CD14-positive monocyte (primary cell): ENCODE measurements around the gene PCDHA8. TPM values are rescaled to one million over a fixed set of nuclear protein-coding genes. Genes with fewer than 3 reads are reported as not detected.
A peak's percentile ranks its signal among the peaks of the same experiment; 100 is the strongest.

Experiments
- DNase-seq, 3 donors: peaks; one replicate each; pipeline ENCODE4 v3.0.0-alpha.2; 2011 to 2022
- H2AFZ ChIP-seq: 2 replicates; pipeline ENCODE4 v1.6.0; 2012; ENCODE audit warnings: mild to moderate bottlenecking, low read depth, low read length, inconsistent platforms; ENCODE audit not compliant: insufficient read depth, poor library complexity, severe bottlenecking
- H3K27ac ChIP-seq, 2 donors: 1 replicate in 1 of 2; 2 replicates in 1 of 2; pipeline ENCODE4 v1.5.1; 2012 to 2013; ENCODE audit warnings: low read length in 2 of 2, control low read depth in 1 of 2, inconsistent platforms in 1 of 2, low read depth in 1 of 2, mild to moderate bottlenecking in 1 of 2
- H3K27me3 ChIP-seq, 2 donors: one replicate each; pipeline versions ENCODE4 v1.6.0 to v1.6.1; 2011 to 2013; ENCODE audit warnings: low read length in 2 of 2; ENCODE audit not compliant: control insufficient read depth in 2 of 2, insufficient read depth in 2 of 2
- H3K36me3 ChIP-seq, 2 donors: replicated peaks in 1 of 2; 1 replicate in 1 of 2; 2 replicates in 1 of 2; pipeline versions ENCODE4 v1.5.1 to v1.6.1; 2012 to 2013; ENCODE audit warnings: low read length in 2 of 2, control low read depth in 1 of 2, inconsistent platforms in 1 of 2, mild to moderate bottlenecking in 1 of 2; ENCODE audit not compliant: insufficient read depth in 2 of 2, control insufficient read depth in 1 of 2
- H3K4me1 ChIP-seq, 2 donors: 1 replicate in 1 of 2; 2 replicates in 1 of 2; pipeline versions ENCODE4 v1.5.1 to v1.6.1; 2012 to 2013; ENCODE audit warnings: low read length in 2 of 2, control low read depth in 1 of 2, inconsistent platforms in 1 of 2, mild to moderate bottlenecking in 1 of 2, moderate library complexity in 1 of 2; ENCODE audit not compliant: insufficient read depth in 2 of 2, control insufficient read depth in 1 of 2
- H3K4me2 ChIP-seq: replicated peaks from 2 replicates; pipeline ENCODE3; 2012; ENCODE audit warnings: low read length, moderate library complexity, mild to moderate bottlenecking; ENCODE audit not compliant: poor library complexity, severe bottlenecking; ENCODE audit errors: extremely low read depth
- H3K4me3 ChIP-seq, 3 experiments: fragments of 200-600 bp in 1 of 3; sonication (generic) in 1 of 3; replicated peaks in 1 of 3; 1 replicate in 2 of 3; 2 replicates in 1 of 3; pipeline ENCODE4 v1.5.1; 2011 to 2013; ENCODE audit warnings: low read length in 3 of 3, mild to moderate bottlenecking in 3 of 3, control low read depth in 2 of 3, low read depth in 2 of 3, inconsistent platforms in 1 of 3, moderate library complexity in 1 of 3
- H3K79me2 ChIP-seq: 2 replicates; pipeline ENCODE4 v1.6.0; 2012; ENCODE audit warnings: mild to moderate bottlenecking, control low read depth, inconsistent platforms, low read length, moderate library complexity; ENCODE audit not compliant: insufficient read depth
- H3K9ac ChIP-seq: 2 replicates; pipeline ENCODE4 v1.6.0; 2017; ENCODE audit warnings: low read length, mild to moderate bottlenecking; ENCODE audit not compliant: insufficient read depth, poor library complexity, severe bottlenecking
- H3K9me3 ChIP-seq, 2 donors: replicated peaks in 1 of 2; 1 replicate in 1 of 2; 2 replicates in 1 of 2; pipeline versions ENCODE4 v1.5.1 to v1.6.1; 2012 to 2013; ENCODE audit warnings: low read length in 2 of 2, control low read depth in 1 of 2; ENCODE audit not compliant: control insufficient read depth in 1 of 2, insufficient read depth in 1 of 2
- H4K20me1 ChIP-seq: 2 replicates; pipeline ENCODE4 v1.6.0; 2012; ENCODE audit warnings: mild to moderate bottlenecking, low read length, control low read depth, moderate library complexity; ENCODE audit not compliant: insufficient read depth
- H3K27ac Mint-ChIP-seq, 7 donors: one replicate each; pipeline ENCODE4 v1.8.0; 2020; ENCODE audit warnings: mild to moderate bottlenecking in 7 of 7, mixed read lengths in 7 of 7, moderate library complexity in 6 of 7, inconsistent platforms in 2 of 7
- H3K27me3 Mint-ChIP-seq, 3 donors: one replicate each; pipeline ENCODE4 v1.8.0; 2021 to 2022; ENCODE audit warnings: low read depth in 3 of 3, mild to moderate bottlenecking in 3 of 3, mixed read lengths in 3 of 3, moderate library complexity in 3 of 3, inconsistent platforms in 1 of 3
- H3K36me3 Mint-ChIP-seq, 2 donors: one replicate each; pipeline ENCODE4 v1.8.0; 2020; ENCODE audit warnings: mixed read lengths in 2 of 2, inconsistent platforms in 1 of 2, mild to moderate bottlenecking in 1 of 2
- H3K4me1 Mint-ChIP-seq: one replicate; pipeline ENCODE4 v1.8.0; 2020; ENCODE audit warnings: mild to moderate bottlenecking, mixed read lengths
- H3K4me3 Mint-ChIP-seq, 2 donors: one replicate each; pipeline ENCODE4 v1.8.0; 2020; ENCODE audit warnings: mild to moderate bottlenecking in 2 of 2, mixed read lengths in 2 of 2, moderate library complexity in 1 of 2
- H3K9me3 Mint-ChIP-seq, 7 donors: one replicate each; pipeline ENCODE4 v1.8.0; 2020 to 2022; ENCODE audit warnings: mixed read lengths in 7 of 7, mild to moderate bottlenecking in 6 of 7, moderate library complexity in 6 of 7, inconsistent platforms in 2 of 7
- CTCF ChIP-seq: fragments of 200-600 bp; IDR thresholded peaks from one replicate; pipeline ENCODE4 v1.8.0; 2022; ENCODE audit warnings: antibody characterized with exemption, mild to moderate bottlenecking
- WGBS: methylation state at CpG from one replicate; pipeline ENCODE4 v1.1.5; 2013; ENCODE audit warnings: missing lambda C conversion rate; ENCODE audit not compliant: insufficient coverage; 5-methylcytosine and 5-hydroxymethylcytosine counted together
- intact Hi-C, 2 donors: fragments of 100-400 bp; cut with micrococcal nuclease; formaldehyde crosslinking; loops; one replicate each; pipeline versions ENCODE4 v1.15.0 to v1.15.1; 2023
- polyA plus RNA-seq, 3 donors: library from polyadenylated mRNA; depleted of rRNA in 1 of 3; unstranded in 2 of 3; stranded (reverse) in 1 of 3; fragments of 300-500 nt in 2 of 3; fragments of >200 nt in 1 of 3; fragmentation: Illumina TruSeq in 2 of 3; gene quantifications; 1 replicate in 2 of 3; 2 replicates in 1 of 3; pipeline ENCODE4 v1.2.3, GENCODE V29; 2012 to 2021

Gene PCDHA8
- polyA plus RNA-seq, 3 donors = not detected

DNA sequence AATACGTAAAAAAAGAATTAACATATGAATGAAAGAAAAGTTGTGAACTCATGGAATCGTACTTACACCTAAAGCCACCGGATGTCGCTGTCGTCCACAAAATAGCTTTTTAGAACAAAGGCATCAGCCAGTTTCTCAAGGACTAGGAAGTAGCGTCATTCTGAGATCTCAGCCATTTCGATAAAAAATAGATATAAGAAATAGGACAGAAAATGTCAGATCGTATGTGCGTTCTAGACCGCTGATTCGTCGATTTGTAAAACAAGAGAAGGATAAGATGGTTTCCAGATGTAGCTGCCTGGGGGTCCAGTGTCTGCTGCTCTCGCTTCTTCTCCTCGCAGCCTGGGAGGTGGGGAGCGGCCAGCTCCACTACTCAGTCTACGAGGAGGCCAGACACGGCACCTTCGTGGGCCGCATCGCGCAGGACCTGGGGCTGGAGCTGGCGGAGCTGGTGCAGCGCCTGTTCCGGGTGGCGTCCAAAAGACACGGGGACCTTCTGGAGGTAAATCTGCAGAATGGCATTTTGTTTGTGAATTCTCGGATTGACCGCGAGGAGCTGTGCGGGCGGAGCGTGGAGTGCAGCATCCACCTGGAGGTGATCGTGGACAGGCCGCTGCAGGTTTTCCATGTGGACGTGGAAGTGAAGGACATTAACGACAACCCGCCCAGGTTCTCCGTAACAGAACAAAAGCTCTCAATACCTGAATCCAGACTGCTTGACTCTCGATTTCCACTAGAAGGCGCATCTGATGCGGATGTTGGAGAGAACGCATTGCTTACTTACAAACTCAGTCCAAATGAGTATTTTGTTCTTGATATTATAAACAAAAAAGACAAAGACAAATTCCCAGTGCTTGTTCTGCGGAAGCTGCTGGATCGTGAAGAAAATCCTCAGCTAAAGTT lies 15.0 kb downstream of the PCDHA8 start, which contains the start of gene PCDHA10:
PCDHA10 (plus strand) TSS at position 126 of the 903 bp plus-strand sequence; CDS start at position 278, 152 bp downstream.
- TF ChIP-seq CTCF = no peak
- no peaks in the 10 kb centered on the region for H4K20me1 ChIP-seq
- Mint-ChIP-seq H3K4me3 (peak within 1 kb of the TSS in 1 of 2 donors; percentile 32), H3K27me3 (peaks cover 5 to 12% (median 10%) of the 10 kb centered on the region in 3 donors), H3K27ac (no peak within 1 kb of the TSS), H3K4me1 (no peaks in the 10 kb centered on the region), H3K9me3 (peaks cover 18 to 51% (median 41%) of the 10 kb centered on the region in 7 donors), H3K36me3 (no peaks in the 10 kb centered on the region)
- H3K27ac ChIP-seq = no peak within 1 kb of the TSS
- H3K9ac ChIP-seq = no peak within 1 kb of the TSS
- no peak within 1 kb of the TSS for H3K4me3 ChIP-seq
- intact Hi-C loops = no loop called here
- DNase-seq = no peak
- H3K36me3 ChIP-seq = no peaks in the 10 kb centered on the region
- no peak within 1 kb of the TSS for H2AFZ ChIP-seq
- WGBS = 23% methylated on average over 17 of the region's 44 CpGs
- H3K79me2 ChIP-seq = no peaks in the 10 kb centered on the region
- H3K9me3 ChIP-seq = peaks cover 37 to 45% of the 10 kb centered on the region in 2 donors
- H3K4me1 ChIP-seq = no peaks in the 10 kb centered on the region
- H3K27me3 ChIP-seq = peaks cover 0 to 13% of the 10 kb centered on the region in 2 donors
- no peak within 1 kb of the TSS for H3K4me2 ChIP-seq

DNA sequence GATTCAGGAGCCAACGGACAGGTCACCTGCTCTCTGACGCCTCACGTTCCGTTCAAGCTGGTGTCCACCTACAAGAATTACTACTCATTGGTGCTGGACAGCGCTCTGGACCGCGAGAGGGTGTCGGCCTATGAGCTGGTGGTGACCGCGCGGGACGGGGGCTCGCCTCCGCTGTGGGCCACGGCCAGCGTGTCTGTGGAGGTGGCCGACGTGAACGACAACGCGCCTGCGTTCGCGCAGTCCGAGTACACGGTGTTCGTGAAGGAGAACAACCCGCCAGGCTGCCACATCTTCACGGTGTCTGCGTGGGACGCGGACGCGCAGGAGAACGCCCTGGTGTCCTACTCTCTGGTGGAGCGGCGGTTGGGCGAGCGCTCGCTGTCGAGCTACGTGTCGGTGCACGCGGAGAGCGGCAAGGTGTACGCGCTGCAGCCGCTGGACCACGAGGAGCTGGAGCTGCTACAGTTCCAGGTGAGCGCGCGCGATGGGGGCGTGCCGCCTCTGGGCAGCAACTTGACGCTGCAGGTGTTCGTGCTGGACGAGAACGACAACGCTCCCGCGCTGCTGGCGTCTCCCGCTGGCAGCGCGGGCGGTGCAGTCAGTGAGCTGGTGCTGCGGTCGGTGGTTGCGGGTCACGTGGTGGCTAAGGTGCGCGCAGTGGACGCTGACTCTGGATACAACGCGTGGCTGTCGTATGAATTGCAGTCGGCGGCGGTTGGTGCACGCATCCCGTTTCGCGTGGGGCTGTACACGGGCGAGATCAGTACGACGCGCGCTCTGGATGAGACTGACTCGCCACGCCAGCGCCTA lies 16.4 kb downstream of the PCDHA8 start:
- peaks cover 0 to 13% of the 10 kb centered on the region in 2 donors for H3K27me3 ChIP-seq
- intact Hi-C loops = no loop called here
- peaks cover 49 to 58% of the 10 kb centered on the region in 2 donors for H3K9me3 ChIP-seq
- H3K4me3 ChIP-seq = no peak overlapping the region
- no peaks in the 10 kb centered on the region for H3K79me2 ChIP-seq
- Mint-ChIP-seq H3K4me1 (no peaks in the 10 kb centered on the region), H3K27me3 (peaks cover 5 to 12% (median 10%) of the 10 kb centered on the region in 3 donors), H3K27ac (peak overlapping the region in 1 of 7 donors; percentile 28), H3K36me3 (no peaks in the 10 kb centered on the region), H3K4me3 (no peak overlapping the region), H3K9me3 (peaks cover 28 to 61% (median 52%) of the 10 kb centered on the region in 7 donors)
- H2AFZ ChIP-seq = no peak overlapping the region
- no peak for DNase-seq
- no peak overlapping the region for H3K9ac ChIP-seq
- no peaks in the 10 kb centered on the region for H4K20me1 ChIP-seq
- no peaks in the 10 kb centered on the region for H3K4me1 ChIP-seq
- H3K36me3 ChIP-seq = no peaks in the 10 kb centered on the region
- H3K4me2 ChIP-seq = no peak overlapping the region
- no peak overlapping the region for H3K27ac ChIP-seq
- WGBS = 55% methylated on average over 84 of the region's 94 CpGs
- no peak for TF ChIP-seq CTCF
